K562 (cell line): ENCODE results near the gene PRAC2. TPM values are rescaled to one million over a fixed set of nuclear protein-coding genes. Genes with fewer than 3 reads are reported as not detected.

Source experiments
- ATAC-seq: fragments of 200-7000 bp; cut with Tn5 transposase; 3 replicates; pipeline ENCODE4 v1.9.1; 2020; ENCODE audit warnings: moderate library complexity
- BruUV-seq: library from RNA; stranded (reverse); fragments of 400-500 nt; replicated peaks from 2 replicates; lab custom pipeline; 2021; lab: Mats Ljungman, UMichigan
- CTCF ChIA-PET: fragments of 300-600 bp; formaldehyde crosslinking; extraction: SDS; loops from one replicate; lab custom pipeline; 2021; ENCODE audit warnings: low intra/inter-chr PET ratio; lab: Yijun Ruan, JAX
- POLR2A ChIA-PET: fragments of 300-600, 350-650 bp; sonication (Branson Sonifier 250); formaldehyde crosslinking; extraction: SDS; loops from one replicate; lab custom pipeline; 2021; ENCODE audit warnings: antibody characterized with exemption, inconsistent platforms; lab: Yijun Ruan, JAX
- DNase-seq, 4 experiments: peaks; one replicate each; pipeline versions ENCODE4 v3.0.0 to v3.0.0-alpha.2; 2011 to 2018; ENCODE audit warnings: low spot score in 3 of 4, mixed read lengths in 3 of 4; ENCODE audit errors: extremely low read depth in 1 of 4
- FAIRE-seq: peaks from 2 replicates; lab custom pipeline; 2011; peaks lifted over from hg19 to GRCh38; lab: Jason Lieb, UNC
- H2AFZ ChIP-seq: 2 replicates; pipeline ENCODE4 v1.6.0; 2011; ENCODE audit warnings: low read depth, low read length, control low read depth, inconsistent platforms
- H3K27ac ChIP-seq: fragments of 200-600 bp; 3 replicates; pipeline ENCODE4 v1.8.0; 2011; ENCODE audit warnings: low read depth, mild to moderate bottlenecking, control low read depth, inconsistent platforms, low read length, moderate library complexity, mixed read lengths; ENCODE audit errors: extremely low read depth
- H3K27me3 ChIP-seq, 2 experiments: fragments of 300-600 bp in 1 of 2; 2 replicates in 1 of 2; 3 replicates in 1 of 2; pipeline versions ENCODE4 v1.6.0 to v1.8.0; 2011; ENCODE audit warnings: inconsistent platforms in 2 of 2, low read length in 2 of 2, mild to moderate bottlenecking in 1 of 2, mixed read lengths in 1 of 2, moderate library complexity in 1 of 2; ENCODE audit not compliant: control insufficient read depth in 2 of 2, insufficient read depth in 2 of 2
- H3K36me3 ChIP-seq: fragments of 300-600 bp; 3 replicates; pipeline ENCODE4 v1.8.0; 2011; ENCODE audit warnings: mild to moderate bottlenecking, low read length, inconsistent platforms; ENCODE audit not compliant: control insufficient read depth, insufficient read depth
- H3K4me1 ChIP-seq, 2 experiments: fragments of 200-600 bp in 1 of 2; replicated peaks in 1 of 2; 2 replicates in 1 of 2; 3 replicates in 1 of 2; pipeline versions ENCODE4 v1.5.1 to v1.8.0; 2011; ENCODE audit warnings: inconsistent platforms in 2 of 2, low read length in 2 of 2, mild to moderate bottlenecking in 1 of 2, mixed read lengths in 1 of 2, moderate library complexity in 1 of 2; ENCODE audit not compliant: control insufficient read depth in 2 of 2, insufficient read depth in 2 of 2
- H3K4me2 ChIP-seq: 2 replicates; pipeline ENCODE4 v1.6.1; 2011; ENCODE audit warnings: low read length, control low read depth, inconsistent platforms, mixed read lengths; ENCODE audit not compliant: insufficient read depth
- H3K4me3 ChIP-seq: fragments of 200-600 bp; sonication (generic), shearing (Covaris generic); 2 replicates; pipeline ENCODE4 v1.5.1; 2016; ENCODE audit warnings: control low read depth, inconsistent platforms
- H3K79me2 ChIP-seq: fragments of 200-600 bp; 3 replicates; pipeline ENCODE4 v1.8.0; 2011; ENCODE audit warnings: low read length, inconsistent platforms; ENCODE audit not compliant: control insufficient read depth, insufficient read depth
- H3K9ac ChIP-seq, 2 experiments: 2 replicates each; pipeline versions ENCODE4 v1.6.0 to v1.6.1; 2011; ENCODE audit warnings: low read depth in 2 of 2, low read length in 2 of 2, control low read depth in 1 of 2, inconsistent platforms in 1 of 2, mild to moderate bottlenecking in 1 of 2, mixed read lengths in 1 of 2; ENCODE audit not compliant: insufficient read depth in 1 of 2
- H3K9me1 ChIP-seq: one replicate; pipeline ENCODE4 v1.6.0; 2011; ENCODE audit warnings: inconsistent platforms, mild to moderate bottlenecking, low read length, moderate library complexity; ENCODE audit not compliant: control insufficient read depth, insufficient read depth
- H3K9me3 ChIP-seq: replicated peaks from 2 replicates; pipeline ENCODE4 v1.5.1; 2011; ENCODE audit warnings: low read depth, low read length, inconsistent platforms; ENCODE audit not compliant: control insufficient read depth, insufficient read depth
- H4K20me1 ChIP-seq: replicated peaks from 2 replicates; pipeline ENCODE4 v1.6.1; 2011; ENCODE audit warnings: low read length, inconsistent platforms, mixed read lengths; ENCODE audit not compliant: control insufficient read depth, insufficient read depth
- DDX20 ChIP-seq: fragments of 450-650 bp; IDR thresholded peaks from 2 replicates; pipeline ENCODE4 v1.6.1; 2016; ENCODE audit warnings: missing genetic modification characterization, low read depth, mild to moderate bottlenecking, missing compliant biosample characterization, moderate library complexity
- FOS ChIP-seq: IDR thresholded peaks from 3 replicates; pipeline ENCODE4 v1.6.1; 2011; ENCODE audit not compliant: insufficient read length; ENCODE audit errors: extremely low read depth
- FUS ChIP-seq: fragments of 200-400 bp; formaldehyde crosslinking; optimal IDR thresholded peaks from 2 replicates; pipeline ENCODE3; 2017; ENCODE audit warnings: low read depth, low read length
- MBD1 ChIP-seq: fragments of 250-450 bp; sonication (Bioruptor Pico); IDR thresholded peaks from 2 replicates; pipeline ENCODE4 v1.8.0; 2022; ENCODE audit warnings: inconsistent platforms
- PCBP1 ChIP-seq: fragments of 200-400 bp; formaldehyde crosslinking; IDR thresholded peaks from 2 replicates; pipeline ENCODE4 v1.6.1; 2018; ENCODE audit warnings: mild to moderate bottlenecking, low read depth, low read length; ENCODE audit not compliant: poor library complexity, severe bottlenecking
- RBM15 ChIP-seq: fragments of 200-400 bp; formaldehyde crosslinking; IDR thresholded peaks from 2 replicates; pipeline ENCODE4 v1.6.1; 2018; ENCODE audit warnings: mild to moderate bottlenecking, low read length, moderate library complexity; ENCODE audit not compliant: insufficient read depth
- TBL1XR1 ChIP-seq, 2 experiments: IDR thresholded peaks; 2 replicates each; pipeline ENCODE4 v1.6.1; 2012; ENCODE audit warnings: improper control_type of control experiment in 2 of 2, low read length in 2 of 2, mild to moderate bottlenecking in 1 of 2
- ZBTB43 ChIP-seq: sonication (generic); formaldehyde crosslinking; IDR thresholded peaks from 2 replicates; pipeline ENCODE4 v1.8.0; 2023; ENCODE audit warnings: mild to moderate bottlenecking, missing genetic modification reagents
- WGBS: fragments of 100-300 bp; shearing (Covaris generic); methylation state at CpG from one replicate; pipeline ENCODE4 v1.1.6; 2016; ENCODE audit warnings: low coverage, mixed read lengths; ENCODE audit not compliant: insufficient coverage; ENCODE audit errors: missing lambda C conversion rate; 5-methylcytosine and 5-hydroxymethylcytosine counted together
- in situ Hi-C: fragments of 300-500 bp; cut with MboI; formaldehyde crosslinking; loops from 4 replicates; pipeline ENCODE4 v1.15.0; 2018; ENCODE audit warnings: inconsistent platforms, mixed read lengths
- intact Hi-C: fragments of 100-400 bp; cut with micrococcal nuclease; formaldehyde crosslinking; loops from 2 replicates; pipeline ENCODE4 v1.14.2; 2022
- polyA plus RNA-seq, 8 experiments: library from polyadenylated mRNA; depleted of rRNA in 4 of 8; stranded (reverse) in 5 of 8; unstranded in 3 of 8; fragments of >200 nt; fragmentation: Nextera tagmentation in 2 of 8; fragmentation: Illumina TruSeq in 1 of 8; extraction: Ambion mirVana in 2 of 8; extraction: Trizol in 1 of 8; gene quantifications; 2 replicates each; pipeline versions ENCODE4 v1.2.1 to v1.2.3, GENCODE V29; 2011 to 2014; ENCODE audit warnings: inconsistent platforms in 1 of 8, missing spikeins in 1 of 8
- total RNA-seq, 7 experiments: library from RNA; depleted of rRNA in 6 of 7; stranded (reverse); fragments of >200 nt in 6 of 7; fragmentation: Illumina TruSeq in 2 of 7; extraction: Trizol in 2 of 7; gene quantifications; 2 replicates each; pipeline versions ENCODE4 v1.2.1 to v1.2.3, GENCODE V29; 2011 to 2021; ENCODE audit warnings: low replicate concordance in 1 of 7
- TF ChIP-seq, protein P1 (sequence below): fragments of 150-350 bp; conservative IDR thresholded peaks from 2 replicates; pipeline ENCODE4 v1.6.1; 2014; ENCODE audit warnings: low read length
- TF ChIP-seq, protein P2 (sequence below), 2 experiments: fragments of 450-650 bp in 1 of 2; sonication (generic) in 1 of 2; formaldehyde crosslinking; conservative IDR thresholded peaks; 2 replicates each; pipeline versions ENCODE4 v1.4.0 to v1.8.1; 2020 to 2022; ENCODE audit warnings: mild to moderate bottlenecking in 1 of 2, missing genetic modification reagents in 1 of 2

PRAC2 gene
- total and polyA plus RNA-seq, 9 of the 15 experiments (the other 6 are each of a cell fraction or from before 2014, with no cell fraction given): not detected

GRCh38 chr17:48740537-48740936 lies 17.6 kb downstream of the PRAC2 start (continued):
- TF ChIP-seq TBL1XR1 (IDR thresholded peaks at IDR 0.05; ENCODE audit: low read length in 2 of 2) (no peak), DDX20 (tag) (no peak), PCBP1 (no peak), MBD1 (no peak)
- TF ChIP-seq, all 486 proteins: peak for 0

- Histone ChIP-seq H3K4me1 (peaks cover 0 to 8% of the 10 kb centered on the region in 2 experiments; a peak in 1 of 5 replicates), H3K9me3 (no peaks in the 10 kb centered on the region), H3K4me3 (no peak overlapping the region), H2AFZ (no peak overlapping the region), H3K9me1 (no peaks in the 10 kb centered on the region), H4K20me1 (0 out of 2 replicates have a peak, but pooled peaks cover 11% of the 10 kb centered on the region), H3K36me3 (no peaks in the 10 kb centered on the region), H3K27ac (no peak overlapping the region), H3K9ac (no peak overlapping the region), H3K27me3 (peaks cover 60 to 66% of the 10 kb centered on the region in 2 experiments), H3K79me2 (no peaks in the 10 kb centered on the region), H3K4me2 (no peak overlapping the region)
- in situ Hi-C loops: no loop called here
- BruUV-seq: no TSS peak
- ChIA-PET POLR2A (interaction anchor here (0.6 to 0.9 kb wide), 5 partner anchors 12 to 1645 kb away, joined by 3 to 5 read pairs (median 3); no protein-coding TSS in a partner anchor), CTCF (no interaction called here)
- DNase-seq (no peak), ATAC-seq (no peak), FAIRE-seq (no peak)
- intact Hi-C loops: no loop called here
- 6% methylated on average over 12 of the region's 12 CpGs for WGBS
- TF ChIP-seq FUS (no peak), ZBTB43 (CRISPR knock-in tag) (no peak), RBM15 (no peak), FOS (no peak)
- TF ChIP-seq, protein P1, sequence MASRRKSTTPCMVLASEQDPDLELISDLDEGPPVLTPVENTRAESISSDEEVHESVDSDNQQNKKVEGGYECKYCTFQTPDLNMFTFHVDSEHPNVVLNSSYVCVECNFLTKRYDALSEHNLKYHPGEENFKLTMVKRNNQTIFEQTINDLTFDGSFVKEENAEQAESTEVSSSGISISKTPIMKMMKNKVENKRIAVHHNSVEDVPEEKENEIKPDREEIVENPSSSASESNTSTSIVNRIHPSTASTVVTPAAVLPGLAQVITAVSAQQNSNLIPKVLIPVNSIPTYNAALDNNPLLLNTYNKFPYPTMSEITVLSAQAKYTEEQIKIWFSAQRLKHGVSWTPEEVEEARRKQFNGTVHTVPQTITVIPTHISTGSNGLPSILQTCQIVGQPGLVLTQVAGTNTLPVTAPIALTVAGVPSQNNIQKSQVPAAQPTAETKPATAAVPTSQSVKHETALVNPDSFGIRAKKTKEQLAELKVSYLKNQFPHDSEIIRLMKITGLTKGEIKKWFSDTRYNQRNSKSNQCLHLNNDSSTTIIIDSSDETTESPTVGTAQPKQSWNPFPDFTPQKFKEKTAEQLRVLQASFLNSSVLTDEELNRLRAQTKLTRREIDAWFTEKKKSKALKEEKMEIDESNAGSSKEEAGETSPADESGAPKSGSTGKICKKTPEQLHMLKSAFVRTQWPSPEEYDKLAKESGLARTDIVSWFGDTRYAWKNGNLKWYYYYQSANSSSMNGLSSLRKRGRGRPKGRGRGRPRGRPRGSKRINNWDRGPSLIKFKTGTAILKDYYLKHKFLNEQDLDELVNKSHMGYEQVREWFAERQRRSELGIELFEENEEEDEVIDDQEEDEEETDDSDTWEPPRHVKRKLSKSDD: no peak
- TF ChIP-seq, protein P2, sequence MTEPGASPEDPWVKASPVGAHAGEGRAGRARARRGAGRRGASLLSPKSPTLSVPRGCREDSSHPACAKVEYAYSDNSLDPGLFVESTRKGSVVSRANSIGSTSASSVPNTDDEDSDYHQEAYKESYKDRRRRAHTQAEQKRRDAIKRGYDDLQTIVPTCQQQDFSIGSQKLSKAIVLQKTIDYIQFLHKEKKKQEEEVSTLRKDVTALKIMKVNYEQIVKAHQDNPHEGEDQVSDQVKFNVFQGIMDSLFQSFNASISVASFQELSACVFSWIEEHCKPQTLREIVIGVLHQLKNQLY (CRISPR knock-in tag; conservative IDR thresholded peaks at IDR 0.05): no peak
Measured at GRCh38 chr17:48745381-48746275, 22.6 kb downstream of the PRAC2 start.
